Spleen (tissue), 7 donors: ENCODE measurements around the gene IL24.
A peak's percentile ranks its signal among the peaks of the same experiment; 100 is the strongest.

ENCODE experiments used
- POLR2A ChIP-seq, 3 donors: fragments of 450-650 bp; IDR thresholded peaks; one replicate each; pipeline ENCODE4 v1.5.1; 2017; ENCODE audit warnings: antibody characterized with exemption in 3 of 3, mild to moderate bottlenecking in 1 of 3
- POLR2AphosphoS5 ChIP-seq, 3 donors: sonication (generic); formaldehyde crosslinking; IDR thresholded peaks; one replicate each; pipeline ENCODE4 v1.5.1; 2017; ENCODE audit warnings: antibody characterized with exemption in 3 of 3
- TF ChIP-seq, protein P1 (sequence below), 11 experiments: fragments of 200-600 bp in 7 of 11; fragments of 450-650 bp in 4 of 11; sonication (generic) in 4 of 11; IDR thresholded peaks in 8 of 11; conservative IDR thresholded peaks in 3 of 11; 1 replicate in 7 of 11; 2 replicates in 4 of 11; pipeline versions ENCODE4 v1.4.0 to v1.8.0; 2016 to 2021; ENCODE audit warnings: antibody characterized with exemption in 11 of 11, inconsistent platforms in 4 of 11, mild to moderate bottlenecking in 1 of 11
- donor health status: DM: no; HTN: no; CAD: no; lungs with moderate emphysema.
- donor health status: DM: no; HTN: no; CAD: no.
- donor health status: DM: no; HTN: no; CAD: no.

DNA sequence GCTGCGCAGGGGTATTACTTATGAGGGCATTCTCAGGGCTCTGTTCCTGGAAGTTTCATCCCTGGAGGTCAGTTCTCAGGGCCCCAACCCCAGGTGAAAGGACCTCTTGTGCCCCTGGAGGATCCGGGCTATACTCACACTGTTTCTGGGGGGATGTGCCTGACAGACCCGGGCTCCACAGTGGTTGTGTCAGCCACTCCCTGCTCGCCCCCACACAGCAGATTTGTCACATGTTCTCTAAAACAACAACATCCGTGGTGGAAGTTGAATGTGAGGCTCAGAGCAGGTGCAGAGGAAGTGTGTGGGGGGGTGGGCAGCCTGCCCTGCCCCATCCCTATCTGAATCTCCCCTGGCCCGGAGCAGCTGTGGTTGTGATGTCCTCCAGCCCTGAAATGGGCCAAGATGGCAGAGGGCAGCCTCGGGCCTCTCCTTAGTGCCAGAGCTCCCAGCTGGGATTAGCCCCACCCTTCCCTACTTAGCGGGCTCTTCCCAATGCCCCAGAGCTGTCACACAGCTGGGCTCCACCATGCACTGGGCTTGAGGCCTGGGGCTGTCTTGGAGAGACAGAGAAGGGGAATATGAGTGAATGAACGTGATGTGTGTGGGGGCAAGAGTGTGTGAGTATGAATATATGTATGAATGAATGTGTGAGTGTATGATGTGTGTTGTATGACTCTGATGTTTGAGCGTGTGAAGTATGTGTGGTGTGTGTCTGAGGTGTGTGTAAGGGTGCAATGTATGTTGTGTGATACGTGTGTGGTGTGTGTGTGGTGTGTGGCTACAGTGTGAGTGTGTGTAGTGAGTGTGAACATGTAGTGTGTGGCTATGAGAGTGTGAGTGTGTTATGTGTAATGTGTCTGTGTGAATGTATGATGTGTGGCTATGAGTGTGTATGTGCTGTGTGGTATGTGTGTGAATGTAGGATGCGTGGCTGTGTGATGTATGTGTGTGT is 26.0 kb downstream of the IL24 start:
- TF ChIP-seq, protein P1, sequence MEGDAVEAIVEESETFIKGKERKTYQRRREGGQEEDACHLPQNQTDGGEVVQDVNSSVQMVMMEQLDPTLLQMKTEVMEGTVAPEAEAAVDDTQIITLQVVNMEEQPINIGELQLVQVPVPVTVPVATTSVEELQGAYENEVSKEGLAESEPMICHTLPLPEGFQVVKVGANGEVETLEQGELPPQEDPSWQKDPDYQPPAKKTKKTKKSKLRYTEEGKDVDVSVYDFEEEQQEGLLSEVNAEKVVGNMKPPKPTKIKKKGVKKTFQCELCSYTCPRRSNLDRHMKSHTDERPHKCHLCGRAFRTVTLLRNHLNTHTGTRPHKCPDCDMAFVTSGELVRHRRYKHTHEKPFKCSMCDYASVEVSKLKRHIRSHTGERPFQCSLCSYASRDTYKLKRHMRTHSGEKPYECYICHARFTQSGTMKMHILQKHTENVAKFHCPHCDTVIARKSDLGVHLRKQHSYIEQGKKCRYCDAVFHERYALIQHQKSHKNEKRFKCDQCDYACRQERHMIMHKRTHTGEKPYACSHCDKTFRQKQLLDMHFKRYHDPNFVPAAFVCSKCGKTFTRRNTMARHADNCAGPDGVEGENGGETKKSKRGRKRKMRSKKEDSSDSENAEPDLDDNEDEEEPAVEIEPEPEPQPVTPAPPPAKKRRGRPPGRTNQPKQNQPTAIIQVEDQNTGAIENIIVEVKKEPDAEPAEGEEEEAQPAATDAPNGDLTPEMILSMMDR (IDR thresholded peaks at IDR 0.05 in 8 of 11, conservative IDR thresholded peaks at IDR 0.05 in 3 of 11) = peak in 3 of 11 experiments; percentile 8 to 25 (median 13)
- TF ChIP-seq POLR2A (IDR thresholded peaks at IDR 0.05) (peak; percentile 11 to 79 (median 50)), POLR2AphosphoS5 (IDR thresholded peaks at IDR 0.05) (peak; percentile 79 to 95 (median 91))
